HG03432 (cell line): Measurements from ENCODE around the gene ART1.
"Not testable (repeated sequence)": the region's sequence is repeated elsewhere in the genome, so short reads cannot be mapped to it uniquely, and the experiment has no call there.

ENCODE experiments used
- ATAC-seq: cut with Tn5 transposase; IDR thresholded peaks from one replicate; pipeline ENCODE4 v1.9.1; 2021; ENCODE audit warnings: mild to moderate bottlenecking, moderate library complexity; ENCODE audit not compliant: unreplicated experiment

The ART1 gene

DNA sequence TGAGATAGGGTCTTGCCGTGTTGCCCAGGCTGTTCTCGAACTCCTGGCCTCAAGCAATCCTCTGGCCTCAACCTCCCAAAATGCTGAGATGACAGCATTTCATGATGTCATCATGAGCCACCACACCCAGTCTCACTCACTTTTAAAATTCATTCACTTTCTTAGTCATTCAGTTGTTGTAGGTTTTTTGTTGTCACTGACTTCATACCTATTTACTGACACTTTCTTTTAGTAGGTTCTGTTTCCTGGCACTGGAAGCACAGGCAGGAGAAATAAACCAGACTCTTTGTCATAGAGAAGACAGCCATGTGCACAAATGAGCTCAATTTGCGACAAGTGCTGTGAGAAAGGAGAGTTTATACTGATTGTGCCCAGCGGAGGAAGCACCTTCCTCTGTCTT is 13.6 kb upstream of the ART1 start:
- ATAC-seq, result no peak

DNA sequence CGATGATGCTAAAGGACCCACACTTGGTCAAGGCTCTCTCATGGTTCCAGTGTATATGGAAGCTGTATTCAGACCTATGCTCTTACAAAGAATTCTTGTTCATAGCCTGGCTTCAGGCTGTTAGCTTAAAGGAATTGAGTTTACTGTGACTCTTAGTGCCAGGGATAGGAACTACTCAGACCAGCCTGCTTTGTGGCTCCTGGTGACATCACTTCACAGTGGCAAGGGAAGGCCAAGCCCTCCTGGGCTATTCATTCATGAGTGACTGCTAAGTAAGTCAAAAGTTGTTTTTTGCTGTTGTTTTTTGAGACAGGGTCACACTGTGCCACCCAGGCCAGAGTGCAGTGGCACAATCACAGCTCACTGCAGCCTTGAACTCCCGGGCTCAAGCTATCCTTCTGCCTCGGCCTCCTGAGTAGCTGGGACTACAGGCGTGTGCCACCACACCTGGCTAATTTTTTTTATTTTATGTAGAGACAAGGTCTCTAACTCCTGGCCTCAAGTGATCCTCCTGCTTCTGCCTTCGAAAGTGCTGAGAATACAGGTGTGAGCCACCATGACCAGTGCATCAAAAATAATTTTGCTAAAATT is 12.8 kb upstream of the ART1 start:
- ATAC-seq, result no peak

DNA sequence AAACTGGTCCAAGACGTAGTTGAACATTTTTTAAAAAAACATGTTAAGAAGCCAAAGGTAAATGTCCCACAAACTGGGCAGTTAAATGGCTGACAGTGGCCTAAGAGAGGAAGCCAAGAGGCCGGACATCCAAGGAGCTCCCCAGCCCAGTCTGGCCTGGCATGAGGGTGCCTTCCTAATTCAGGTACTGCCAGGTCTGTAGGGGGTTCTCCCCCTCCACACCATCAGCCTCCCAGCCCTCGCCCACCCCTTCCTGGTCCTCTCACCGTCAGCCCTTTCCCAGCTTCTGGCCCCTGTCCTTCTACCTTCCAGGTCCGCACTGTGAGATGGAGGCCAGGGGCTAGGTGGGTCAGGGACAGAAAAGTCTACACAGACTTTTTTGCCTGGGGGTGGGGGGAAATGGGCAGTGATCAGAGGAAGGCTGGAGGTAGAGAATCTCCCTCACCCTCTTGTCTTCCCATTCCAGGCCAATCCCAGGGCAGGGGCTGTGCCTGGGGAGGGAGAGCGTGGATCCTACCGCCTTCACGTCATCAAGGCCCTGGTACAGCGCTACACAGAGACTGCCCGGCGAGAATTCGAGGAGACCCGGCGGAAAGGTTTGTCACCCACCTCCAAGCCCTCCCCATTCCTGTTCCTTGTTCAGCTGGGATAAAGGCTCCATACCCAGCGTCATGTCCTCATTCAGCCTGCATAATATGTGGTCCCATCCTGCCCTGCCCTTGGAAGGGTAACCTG is 9.1 kb upstream of the ART1 start:
- no peak for ATAC-seq

DNA sequence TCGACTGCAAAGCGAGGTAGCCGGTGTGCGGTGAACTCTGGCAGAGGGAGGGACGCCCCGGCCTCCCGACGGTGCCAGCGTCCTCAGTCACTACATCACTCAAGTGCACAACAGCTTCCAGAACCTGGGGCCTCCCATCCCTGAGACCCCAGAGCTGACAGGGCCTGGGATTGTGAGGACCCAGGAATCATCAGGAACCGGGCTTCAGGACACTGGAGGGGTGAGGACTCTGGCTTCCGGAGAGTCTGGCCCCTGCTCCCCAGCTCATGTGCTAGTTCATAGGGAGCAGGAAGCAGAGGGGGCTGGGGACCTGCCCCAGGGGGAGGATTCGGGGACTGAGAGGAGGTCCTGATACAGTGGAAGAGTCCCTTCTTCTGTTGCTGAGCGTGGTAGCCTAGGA is 7.7 kb upstream of the ART1 start:
- ATAC-seq, result no peak

DNA sequence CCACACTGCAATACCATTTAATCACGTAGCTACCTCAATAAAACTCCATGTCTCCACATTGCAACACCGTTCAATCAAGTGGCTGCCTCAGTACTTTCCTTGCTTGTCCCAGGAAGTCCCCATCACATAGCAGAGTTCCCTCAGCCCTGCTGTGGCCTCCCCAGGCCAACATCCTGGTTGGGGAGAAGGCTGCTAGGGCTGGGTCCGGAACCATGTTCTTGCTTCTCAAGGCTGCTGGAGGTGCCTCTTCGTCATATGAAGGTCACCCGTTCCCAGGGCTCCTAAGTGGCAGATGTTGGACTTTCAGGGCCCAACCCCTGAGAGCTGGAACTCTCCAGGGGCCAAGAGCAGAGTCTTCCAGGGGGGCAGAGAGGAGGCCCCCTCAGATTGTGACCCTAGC is 6.4 kb upstream of the ART1 start:
- no peak for ATAC-seq

DNA sequence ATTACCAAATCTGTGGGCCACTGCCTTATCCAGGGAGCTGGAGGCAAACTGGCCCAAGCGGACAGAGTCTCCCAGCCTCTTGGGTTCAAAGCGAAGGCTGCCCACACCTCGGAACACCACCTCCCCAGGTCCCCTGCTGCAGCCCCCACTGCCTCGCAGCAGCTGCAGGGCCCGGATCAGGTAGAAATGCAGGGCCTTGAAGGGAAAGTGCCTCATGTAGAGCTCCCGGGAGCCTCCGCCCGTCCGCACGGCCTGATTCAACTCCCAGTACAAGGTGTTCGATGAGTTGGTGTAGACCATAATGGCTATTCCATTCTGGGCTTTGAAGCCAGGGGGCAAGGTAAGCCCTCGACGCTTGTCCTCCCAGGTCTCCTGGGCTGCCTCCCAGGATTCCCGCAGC is 5.1 kb upstream of the ART1 start:
- ATAC-seq, result no peak

DNA sequence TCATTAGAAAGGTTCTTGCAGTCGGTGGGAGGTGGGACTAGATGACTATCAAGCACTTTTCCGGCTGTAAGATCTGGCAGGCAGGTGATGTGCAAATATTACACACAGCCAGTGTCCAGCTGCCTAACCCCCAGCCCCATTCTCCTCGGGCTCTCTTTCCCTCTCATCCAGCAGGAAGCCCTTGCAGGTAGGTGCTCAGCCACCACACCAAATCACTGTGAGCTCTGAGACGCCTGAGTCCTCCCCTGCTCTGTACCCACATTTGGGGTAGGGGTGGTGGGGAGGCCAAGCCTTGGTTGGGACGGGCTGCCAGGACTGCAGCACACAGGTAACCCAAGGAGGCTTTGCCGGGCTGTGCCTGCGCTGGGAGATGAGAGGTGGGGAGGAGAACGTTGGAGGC is 3.7 kb upstream of the ART1 start:
- ATAC-seq, result no peak

DNA sequence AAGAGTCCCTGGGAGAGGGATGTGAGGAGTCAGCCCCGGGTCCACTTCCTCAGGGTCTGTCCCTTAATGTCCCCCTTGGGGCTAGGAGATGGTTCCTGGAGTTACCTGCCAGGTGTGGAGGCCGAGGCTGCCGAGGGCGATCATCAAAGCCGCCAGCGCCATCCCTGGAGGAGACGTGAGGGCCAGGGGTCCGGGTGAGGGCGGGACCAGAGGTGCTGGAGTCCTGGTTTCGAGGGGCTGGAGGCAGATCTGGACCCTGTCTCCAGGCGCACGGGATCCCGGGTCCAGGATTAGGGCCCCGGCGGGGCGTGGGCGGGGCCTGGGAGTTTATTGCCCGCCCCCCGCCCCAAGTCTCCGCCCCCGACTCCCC is 3.2 kb upstream of the ART1 start, which contains the start of gene ART5:
ART5 (minus strand) TSS at position 292 of the 370 bp plus-strand sequence; CDS start at position 162, 130 bp downstream.
- ATAC-seq, result no peak

DNA sequence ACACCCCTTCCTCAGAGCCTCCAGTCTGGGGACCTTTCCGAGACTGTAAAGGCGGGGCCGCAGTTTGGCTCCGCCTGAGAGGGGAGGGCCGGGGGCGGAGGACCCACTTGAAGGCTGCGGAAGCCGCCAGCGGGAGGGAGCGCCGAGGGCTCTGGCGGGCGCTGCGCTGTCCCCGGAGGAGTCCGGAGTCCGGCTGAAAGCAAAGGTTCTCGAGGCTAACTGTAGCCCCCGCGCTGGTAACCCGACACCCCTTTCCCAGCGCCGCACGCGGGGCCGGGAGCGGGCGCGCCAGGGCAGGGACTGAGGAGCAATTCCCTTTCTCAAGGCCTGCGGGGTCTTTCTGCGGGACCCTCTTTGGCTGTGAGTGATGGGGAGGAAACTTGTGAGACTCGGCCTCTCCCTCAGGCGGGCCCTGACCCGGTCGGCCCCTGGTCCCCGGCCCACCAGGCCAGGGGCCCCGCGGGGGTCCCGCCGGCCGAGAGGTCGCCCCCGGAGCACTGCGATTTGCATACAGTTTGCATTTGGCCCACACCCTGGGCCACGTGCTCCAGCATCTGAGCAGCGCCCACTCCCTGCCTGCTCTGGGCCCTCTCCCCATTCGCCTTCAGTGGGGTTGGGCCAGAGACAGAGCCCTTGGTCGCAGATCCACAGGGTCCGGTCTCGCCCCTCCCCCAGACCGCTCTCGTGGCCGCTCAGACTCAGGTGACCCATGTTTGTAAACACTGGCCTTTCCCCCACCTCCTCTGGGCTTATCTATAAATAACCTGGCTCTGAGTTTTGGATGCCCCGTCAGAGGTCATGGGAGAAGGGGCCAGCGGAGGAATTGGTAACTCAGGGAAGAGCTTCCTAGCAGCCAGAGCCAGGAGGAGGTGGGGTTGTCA is 2.6 kb upstream of the ART1 start:
- ATAC-seq, result no peak

DNA sequence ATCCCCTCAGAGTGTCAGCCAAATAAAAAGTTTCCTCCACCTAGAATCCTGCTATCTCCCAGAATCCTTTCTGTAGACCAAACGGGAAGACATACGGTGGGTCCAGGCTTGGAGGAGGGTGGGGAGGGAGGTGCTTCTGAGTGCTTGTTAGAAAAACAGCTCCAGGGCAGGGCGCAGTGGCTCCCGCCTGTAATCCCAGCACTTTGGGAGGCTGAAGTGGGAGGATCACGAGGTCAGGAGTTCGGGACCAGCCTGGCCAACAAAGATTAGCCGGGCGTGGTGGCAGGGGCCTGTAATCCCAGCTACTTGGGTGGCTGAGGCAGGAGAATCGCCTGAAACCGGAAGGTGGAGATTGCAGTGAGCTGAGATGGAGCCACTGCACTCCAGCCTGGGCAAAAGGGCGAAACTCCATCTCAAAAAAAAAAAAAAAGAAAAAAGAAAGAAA is 1.8 kb upstream of the ART1 start:
- not testable (repeated sequence) for ATAC-seq

DNA sequence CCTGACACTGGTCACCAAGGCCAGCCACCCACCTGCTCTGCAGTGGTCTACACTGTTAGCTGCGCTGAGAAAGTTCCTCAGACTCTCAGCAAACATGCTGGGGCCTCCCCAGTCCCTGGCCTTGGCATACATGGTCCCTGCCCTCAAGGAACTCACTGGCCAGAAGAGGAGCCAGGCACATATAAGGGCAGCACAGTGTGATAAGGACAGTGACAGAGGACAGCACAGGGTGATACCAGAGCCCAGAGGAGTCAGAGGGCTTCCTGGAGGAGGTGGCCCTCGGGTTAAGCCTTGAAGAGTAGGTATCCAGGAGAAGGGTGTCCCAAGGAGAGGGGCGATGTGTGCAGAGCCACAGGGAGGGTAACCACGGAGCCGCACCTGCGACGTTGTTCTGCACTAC is 624 bp downstream of the ART1 start:
- no peak for ATAC-seq

DNA sequence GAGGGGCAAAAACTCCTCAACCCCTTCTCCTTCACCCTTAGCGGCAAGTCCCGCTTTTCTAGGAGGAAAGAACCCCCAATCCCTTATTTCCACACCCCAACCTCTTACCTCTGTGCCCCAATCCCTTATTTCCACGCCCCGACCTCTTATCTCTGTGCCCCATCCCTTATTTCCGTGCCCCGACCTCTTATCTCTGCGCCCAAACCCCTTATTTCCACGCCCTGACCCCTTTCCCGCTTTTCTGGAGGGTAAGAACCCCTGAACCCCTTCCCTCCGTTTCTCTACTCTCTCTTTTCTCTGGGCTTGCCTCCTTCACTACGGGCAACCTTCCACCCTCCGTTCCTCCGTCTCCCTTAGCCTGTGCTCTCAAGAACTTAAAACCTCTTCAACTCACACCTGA is 3.9 kb downstream of the ART1 start:
- not testable (repeated sequence) for ATAC-seq

DNA sequence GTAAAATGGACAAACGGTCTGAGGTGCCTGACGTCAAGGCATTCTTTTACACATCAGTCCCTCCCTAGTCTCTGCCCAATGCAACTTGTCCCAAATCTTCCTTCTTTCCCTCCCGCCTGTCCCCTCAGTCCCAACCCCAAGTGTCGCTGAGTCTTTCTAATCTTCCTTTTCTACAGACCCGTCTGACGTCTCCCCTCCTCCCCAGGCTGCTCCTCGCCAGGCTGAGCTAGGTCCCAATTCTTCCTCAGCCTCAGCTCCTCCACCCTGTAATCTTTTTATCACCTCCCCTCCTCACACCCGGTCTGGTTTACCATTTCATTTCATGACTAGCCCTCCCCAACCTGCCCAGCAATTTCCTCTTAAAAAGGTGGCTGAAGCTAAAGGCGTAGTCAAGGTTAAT is 4.4 kb downstream of the ART1 start:
- not testable (repeated sequence) for ATAC-seq

DNA sequence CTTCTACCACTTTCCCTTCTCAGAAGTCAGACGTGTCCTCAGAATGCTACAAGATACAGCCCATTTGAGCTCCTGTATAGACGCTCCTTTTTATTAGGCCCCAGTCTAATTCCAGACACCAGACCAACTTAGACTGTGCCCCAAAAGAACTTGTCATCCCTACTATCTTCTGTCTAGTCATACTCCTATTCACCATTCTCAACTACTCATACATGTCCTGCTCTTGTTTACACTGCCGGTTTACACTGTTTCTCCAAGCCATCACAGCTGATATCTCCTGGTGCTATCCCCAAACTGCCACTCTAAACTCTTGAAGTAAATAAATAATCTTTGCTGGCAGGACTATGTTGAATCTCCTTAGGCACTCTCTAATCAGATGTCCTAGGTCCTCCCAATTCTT is 7.6 kb downstream of the ART1 start:
- ATAC-seq, result not testable (repeated sequence)

DNA sequence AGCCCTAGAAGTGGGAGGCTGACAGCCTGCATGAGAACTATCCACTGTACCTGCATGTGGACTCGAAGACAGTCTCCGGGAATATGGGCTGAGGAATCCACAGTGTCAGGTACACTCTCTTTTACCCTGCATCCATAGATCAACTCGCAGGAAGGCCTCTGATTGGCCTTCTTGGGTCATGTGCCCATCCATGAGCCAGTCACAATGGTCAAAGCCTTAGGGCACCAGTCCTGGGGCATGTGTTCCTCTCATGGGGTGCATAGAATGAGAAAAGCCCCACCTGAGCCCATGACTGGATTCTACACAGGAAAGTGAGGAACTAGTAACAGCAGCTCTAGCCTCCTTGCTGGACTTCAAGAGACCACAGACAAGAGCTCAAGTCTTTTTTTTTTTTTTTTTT is 10.6 kb downstream of the ART1 start:
- no peak for ATAC-seq

DNA sequence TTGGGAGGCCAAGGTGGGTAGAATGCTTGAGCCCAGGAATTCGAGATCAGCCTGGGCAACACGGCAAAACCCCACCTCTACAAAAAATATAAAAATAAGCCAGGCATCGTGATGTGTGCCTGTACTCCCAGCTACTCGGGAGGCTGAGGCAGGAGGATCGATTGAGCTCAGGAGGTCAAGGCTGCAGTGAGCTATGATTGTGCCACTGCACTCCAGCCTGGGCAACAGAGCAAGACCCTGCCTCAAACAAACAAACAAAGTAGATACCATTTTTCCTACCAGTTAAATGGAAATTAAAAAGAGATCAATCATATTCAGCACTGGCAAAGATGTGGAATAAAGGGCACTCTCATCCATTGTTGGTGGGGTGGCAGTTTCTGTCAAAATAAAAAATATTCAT is 12.4 kb downstream of the ART1 start:
- ATAC-seq, result not testable (repeated sequence)

DNA sequence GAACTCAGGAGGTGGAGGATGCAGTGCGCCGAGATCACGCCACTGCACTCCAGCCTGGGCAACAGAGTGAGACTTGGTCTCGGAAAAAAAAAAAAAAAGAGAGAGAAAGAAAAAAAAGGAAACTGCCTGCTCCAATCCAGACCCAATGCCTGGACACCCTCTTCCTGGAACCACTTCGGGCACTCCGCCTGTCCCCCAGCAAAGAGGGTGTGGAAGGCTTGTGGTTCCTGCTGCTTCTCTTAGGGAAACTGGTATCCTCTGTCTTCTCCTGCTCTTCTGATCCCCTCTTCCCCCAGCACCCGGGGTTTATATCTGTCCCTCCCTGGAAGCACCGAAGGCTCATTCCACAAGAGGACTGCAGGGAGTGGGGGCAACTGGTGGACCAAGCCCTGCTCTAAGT is 13.3 kb downstream of the ART1 start:
- ATAC-seq, result no peak

DNA sequence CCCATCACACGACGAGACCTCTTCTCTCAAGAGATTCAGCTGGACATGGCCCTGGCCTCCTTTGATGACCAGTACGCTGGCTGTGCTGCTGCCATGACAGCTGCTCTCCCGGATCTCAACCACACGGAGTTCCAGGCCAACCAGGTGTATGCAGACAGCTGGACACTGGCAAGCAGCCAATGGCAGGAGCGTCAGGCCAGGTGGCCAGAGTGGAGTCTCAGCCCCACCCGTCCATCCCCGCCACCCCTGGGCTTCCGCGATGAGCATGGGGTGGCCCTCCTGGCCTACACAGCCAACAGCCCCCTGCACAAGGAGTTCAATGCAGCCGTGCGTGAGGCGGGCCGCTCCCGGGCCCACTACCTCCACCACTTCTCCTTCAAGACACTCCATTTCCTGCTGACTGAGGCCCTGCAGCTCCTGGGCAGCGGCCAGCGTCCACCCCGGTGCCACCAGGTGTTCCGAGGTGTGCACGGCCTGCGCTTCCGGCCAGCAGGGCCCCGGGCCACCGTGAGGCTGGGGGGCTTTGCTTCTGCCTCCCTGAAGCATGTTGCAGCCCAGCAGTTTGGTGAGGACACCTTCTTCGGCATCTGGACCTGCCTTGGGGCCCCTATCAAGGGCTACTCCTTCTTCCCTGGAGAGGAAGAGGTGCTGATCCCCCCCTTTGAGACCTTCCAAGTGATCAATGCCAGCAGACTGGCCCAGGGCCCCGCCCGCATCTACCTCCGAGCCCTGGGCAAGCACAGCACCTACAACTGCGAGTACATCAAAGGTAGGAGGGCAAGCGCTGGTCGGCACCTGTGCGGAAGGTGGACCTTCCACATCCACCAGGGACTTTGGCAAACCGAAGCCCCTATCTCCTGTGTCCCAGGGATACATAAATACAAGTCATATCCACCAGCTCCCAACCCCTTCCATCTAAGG is 14.9 kb downstream of the ART1 start:
- no peak for ATAC-seq

DNA sequence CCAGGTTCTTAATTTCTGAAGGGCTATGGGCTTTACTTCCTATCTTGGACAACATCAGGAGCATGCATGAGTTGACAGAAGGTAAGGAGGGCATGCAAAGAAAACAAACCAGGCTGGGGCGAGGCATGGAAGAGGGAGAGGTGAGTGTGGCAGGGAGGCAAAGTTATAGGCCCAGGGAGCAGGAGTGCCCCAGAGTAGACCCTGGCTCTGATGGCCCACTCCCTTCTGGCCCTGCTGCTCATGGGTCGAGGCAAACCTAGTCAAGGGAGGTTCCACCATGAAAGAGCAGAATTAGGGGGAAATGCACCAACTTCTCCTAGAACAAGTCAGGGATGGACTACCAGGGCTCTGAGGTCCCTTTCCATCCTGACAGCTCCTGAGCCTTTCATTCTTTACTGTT is 16.0 kb downstream of the ART1 start:
- ATAC-seq, result no peak

DNA sequence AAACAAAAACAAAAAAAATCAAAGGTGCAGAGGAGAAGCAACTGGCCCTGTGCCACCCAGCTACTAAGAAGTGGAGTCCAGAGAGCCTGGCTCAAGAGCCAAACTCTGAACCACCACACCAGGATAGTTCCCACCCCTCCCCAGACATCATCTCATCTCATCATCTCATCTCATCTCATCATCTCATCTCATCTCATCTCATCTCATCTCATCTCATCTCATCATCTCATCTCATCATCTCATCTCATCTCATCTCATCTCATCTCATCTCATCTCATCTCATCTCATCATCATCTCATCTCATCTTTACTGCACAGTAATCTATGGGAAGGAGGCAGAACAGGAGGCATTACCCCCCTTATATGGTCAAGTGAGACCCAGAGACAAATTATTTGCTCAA is 17.9 kb downstream of the ART1 start:
- no peak for ATAC-seq
